ENCODE measurements around the gene POLR2L.

POLR2L gene

DNA sequence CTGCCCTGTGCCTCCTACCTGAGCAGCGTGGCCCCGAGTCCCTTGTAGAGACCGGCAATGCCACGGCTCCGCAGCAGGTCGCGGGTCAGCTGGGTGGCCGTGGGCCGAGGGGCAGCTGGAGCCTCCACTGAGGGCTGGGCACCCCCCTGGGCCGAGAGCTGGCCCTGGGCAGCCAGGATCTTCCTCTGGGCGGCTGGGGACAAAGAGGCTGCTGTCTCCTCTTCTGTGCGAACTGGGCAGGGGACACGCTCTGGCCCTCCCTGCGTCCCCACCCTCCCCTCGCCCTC, 49.9 kb downstream of the POLR2L start:
- no peak for DNase-seq

DNA sequence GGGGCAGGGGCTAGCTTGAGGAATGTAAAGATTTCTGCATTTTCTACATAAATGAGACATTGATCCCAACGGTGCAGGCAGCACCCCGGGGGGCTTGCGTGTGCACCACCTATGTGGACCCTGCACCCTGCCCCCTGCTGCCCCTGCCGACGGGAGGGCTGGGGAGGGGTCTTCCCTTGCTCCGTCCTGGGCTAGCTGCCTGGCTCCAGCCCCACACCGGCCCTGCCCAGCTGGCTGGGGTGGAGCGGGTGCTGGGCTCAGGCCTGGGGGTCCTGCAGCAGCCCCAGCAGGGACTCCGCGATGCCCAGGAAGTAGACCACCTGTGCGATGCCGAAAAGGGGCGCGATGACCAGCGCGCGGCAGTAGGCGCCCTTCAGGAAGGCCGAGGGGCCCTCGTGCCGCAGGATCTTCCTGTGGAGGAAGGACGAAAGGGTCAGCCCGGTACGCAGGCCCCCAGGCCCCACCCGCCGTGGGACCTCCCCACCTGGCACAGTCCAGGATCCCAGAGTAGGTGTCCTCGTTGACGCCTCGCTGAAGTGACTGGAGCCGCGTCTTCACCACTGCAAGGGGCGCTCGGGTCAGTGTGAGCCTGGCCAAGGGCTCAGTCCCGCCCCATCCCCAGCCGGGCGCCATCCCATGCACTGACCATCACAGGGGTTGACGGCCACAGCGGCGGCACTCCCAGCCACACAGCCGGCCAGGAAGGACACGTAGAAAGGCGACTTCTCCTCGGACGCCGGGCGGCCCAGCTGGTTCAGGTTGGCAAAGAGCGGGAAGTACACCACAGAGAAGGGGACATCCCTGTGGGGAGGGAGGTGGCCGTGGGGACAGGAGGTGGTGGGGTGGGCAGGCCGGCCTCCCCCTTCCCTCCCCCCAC, 50.4 kb downstream of the POLR2L start:
- no peak for DNase-seq

DNA sequence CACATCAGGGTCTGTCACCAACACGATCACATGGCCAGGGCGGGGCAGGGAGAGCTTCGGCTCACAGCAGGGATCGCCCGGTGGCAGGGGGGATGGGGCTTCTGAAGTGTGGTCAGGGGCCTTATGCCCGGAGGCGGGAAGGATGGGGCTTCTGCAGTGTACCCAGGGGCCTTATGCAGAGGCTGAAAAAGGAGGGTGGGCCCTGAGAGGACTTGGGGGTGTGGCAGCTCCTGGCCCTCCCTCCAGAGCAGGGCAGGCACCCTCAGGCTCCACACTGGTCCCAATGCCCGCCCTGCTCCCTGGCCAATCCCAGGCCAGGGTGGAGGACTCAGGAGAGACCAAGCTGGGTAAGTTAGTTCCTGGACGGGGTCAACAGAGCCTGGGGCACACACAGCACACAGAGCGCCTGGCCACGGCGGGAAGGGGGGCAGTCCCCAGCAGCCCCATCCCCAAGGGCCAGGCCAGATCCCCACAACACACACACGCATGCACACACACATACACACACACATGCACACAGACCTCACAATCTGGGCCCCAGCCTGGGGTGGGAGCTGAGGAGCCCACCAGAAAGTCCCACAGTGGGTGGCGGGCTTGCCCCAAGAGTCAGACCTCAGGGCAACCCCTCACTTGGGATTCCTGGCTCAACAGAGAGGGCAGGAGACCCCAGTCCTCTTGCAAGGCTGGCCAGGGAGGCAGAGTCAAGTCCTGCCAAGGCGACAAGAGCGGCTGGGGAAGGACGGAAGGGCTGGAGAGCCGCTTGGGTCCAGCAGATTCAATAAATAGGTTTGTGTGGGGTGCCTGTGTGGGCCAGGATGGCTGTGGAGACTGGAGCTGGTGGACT, 51.4 kb downstream of the POLR2L start:
- DNase-seq: no peak

DNA sequence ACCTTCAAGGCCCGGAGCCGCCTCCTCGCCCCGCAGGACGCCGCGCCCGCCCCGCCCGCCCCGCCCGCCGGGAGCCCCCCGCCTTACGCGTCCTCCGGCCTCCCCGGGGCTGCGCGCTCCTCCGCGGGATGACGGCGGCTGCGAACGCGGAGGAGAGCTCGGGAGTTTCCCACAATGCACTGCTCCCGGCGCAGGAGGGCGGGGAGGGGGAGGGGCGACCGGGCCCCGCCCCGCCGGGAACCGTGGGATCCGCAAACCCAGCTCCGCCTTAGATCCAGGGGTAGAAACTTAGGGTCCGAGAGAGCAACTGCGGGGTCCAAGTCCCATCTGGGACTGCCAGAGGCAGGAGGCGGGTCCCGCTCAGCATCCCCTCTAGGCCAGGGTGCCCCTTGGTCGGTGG, 52.4 kb downstream of the POLR2L start, which contains the start of gene CEND1:
Gene CEND1 (minus strand): TSS at position 148 of the 400 bp plus-strand sequence. CDS start 1,514 bp downstream, outside the sequence.
- DNase-seq: no peak
